ENCODE results near the gene PTH2. TPM values are rescaled to one million over a fixed set of nuclear protein-coding genes. Genes with fewer than 3 reads are reported as not detected.

PTH2 gene
- total RNA-seq, 4 donors from 2014 or later: not detected

DNA sequence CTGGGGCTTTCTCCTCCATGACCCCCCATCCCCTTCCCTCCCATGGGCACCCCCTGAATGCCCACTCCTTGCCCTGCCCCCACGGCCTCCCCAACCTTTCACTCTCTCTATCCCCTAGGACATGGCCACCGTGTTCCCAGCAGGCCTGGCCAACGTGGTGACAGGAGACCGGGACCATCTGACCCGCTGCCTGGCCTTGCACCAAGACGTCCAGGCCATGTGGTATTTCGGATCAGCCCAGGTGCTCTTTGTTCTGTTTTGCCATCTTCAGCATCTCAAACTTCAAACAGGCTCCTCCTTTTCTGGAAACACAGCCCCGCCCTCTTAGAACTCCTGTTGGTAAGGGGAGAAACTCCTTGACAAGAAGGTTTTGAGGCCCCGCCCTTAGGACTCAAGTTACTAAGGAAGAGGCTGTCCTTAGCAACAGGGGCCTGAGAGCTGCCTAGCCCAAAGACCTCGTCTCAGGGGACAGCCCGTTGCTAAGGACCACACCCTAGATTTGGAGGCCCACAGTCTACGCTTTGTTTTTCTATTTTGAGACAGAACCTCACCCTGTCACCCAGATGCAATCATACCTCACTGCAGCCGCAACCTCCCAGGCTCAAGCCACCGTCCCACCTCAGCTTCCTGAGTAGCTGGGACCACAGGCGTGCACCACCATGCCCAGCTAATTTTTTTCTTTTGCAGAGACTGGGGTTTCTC is 45.7 kb upstream of the PTH2 start:
- Histone ChIP-seq H3K27ac (peak overlapping the region in 3 of 4 donors; percentile 66 to 82 (median 82)), H3K4me3 (no peak overlapping the region), H3K36me3 (peaks cover 0 to 52% (median 0%) of the 10 kb centered on the region in 3 donors), H3K9me3 (no peaks in the 10 kb centered on the region), H3K27me3 (no peaks in the 10 kb centered on the region), H3K4me1 (peaks cover 0 to 31% (median 8%) of the 10 kb centered on the region in 4 donors)
- TF ChIP-seq EP300 (IDR thresholded peaks at IDR 0.05): no peak
- TF ChIP-seq, protein P1, sequence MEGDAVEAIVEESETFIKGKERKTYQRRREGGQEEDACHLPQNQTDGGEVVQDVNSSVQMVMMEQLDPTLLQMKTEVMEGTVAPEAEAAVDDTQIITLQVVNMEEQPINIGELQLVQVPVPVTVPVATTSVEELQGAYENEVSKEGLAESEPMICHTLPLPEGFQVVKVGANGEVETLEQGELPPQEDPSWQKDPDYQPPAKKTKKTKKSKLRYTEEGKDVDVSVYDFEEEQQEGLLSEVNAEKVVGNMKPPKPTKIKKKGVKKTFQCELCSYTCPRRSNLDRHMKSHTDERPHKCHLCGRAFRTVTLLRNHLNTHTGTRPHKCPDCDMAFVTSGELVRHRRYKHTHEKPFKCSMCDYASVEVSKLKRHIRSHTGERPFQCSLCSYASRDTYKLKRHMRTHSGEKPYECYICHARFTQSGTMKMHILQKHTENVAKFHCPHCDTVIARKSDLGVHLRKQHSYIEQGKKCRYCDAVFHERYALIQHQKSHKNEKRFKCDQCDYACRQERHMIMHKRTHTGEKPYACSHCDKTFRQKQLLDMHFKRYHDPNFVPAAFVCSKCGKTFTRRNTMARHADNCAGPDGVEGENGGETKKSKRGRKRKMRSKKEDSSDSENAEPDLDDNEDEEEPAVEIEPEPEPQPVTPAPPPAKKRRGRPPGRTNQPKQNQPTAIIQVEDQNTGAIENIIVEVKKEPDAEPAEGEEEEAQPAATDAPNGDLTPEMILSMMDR (IDR thresholded peaks at IDR 0.05): no peak
- TF ChIP-seq POLR2A (IDR thresholded peaks at IDR 0.05): no peak
- 57 to 58% methylated on average over 15 of the region's 15 CpGs for WGBS, 2 donors
- DNase-seq (ENCODE audit: low spot score in 2 of 2): peak; percentile 75 to 77

DNA sequence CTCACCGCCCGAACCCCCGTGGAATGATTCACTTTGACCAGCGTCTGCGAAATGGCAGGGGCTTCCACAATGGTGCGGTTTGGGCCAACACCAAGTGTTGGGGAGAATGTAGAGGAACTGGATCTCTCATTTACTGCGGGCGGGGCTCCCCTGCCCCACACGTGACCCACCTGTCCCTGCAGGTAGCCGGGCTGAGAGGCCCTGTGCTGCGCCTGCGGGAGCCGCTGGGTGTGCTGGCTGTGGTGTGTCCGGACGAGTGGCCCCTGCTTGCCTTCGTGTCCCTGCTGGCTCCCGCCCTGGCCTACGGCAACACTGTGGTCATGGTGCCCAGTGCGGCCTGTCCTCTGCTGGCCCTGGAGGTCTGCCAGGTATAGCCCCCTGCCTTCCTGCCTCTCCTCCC is 45.0 kb upstream of the PTH2 start:
- H3K27me3 ChIP-seq: no peaks in the 10 kb centered on the region
- WGBS, 2 donors: 86 to 87% methylated on average over 11 to 12 of the region's 19 CpGs
- no peak for TF ChIP-seq EP300 (IDR thresholded peaks at IDR 0.05)
- peak overlapping the region in 3 of 4 donors; percentile 66 to 82 (median 82) for H3K27ac ChIP-seq
- no peaks in the 10 kb centered on the region for H3K9me3 ChIP-seq
- no peak overlapping the region for H3K4me3 ChIP-seq
- H3K4me1 ChIP-seq: peaks cover 0 to 24% (median 8%) of the 10 kb centered on the region in 4 donors
- H3K36me3 ChIP-seq: peaks cover 0 to 56% (median 0%) of the 10 kb centered on the region in 3 donors
- DNase-seq (ENCODE audit: low spot score in 2 of 2): no peak

DNA sequence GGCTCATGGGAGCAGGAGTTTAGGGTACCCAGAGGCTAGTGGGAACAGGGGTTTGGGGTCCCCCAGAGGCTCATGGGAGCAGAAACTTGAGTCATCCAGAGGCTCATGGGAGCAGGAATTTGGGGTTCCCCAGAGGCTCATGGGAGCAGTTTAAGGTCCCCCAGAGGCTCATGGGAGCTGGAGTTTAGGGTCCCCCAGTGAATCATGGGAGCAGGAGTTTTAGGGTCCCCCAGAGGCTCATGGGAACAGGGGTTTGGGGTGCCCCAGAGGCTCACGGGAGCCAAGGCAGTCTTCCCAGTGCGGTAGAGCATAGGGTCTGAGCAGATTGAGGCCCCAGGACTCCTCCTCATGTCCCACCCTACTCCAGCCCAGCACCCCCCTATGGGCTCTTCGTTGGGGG is 42.1 kb upstream of the PTH2 start:
- 96 to 100% methylated on average over 1 to 3 of the region's 3 CpGs for WGBS, 2 donors
- Histone ChIP-seq H3K4me1 (peaks cover 0 to 19% (median 7%) of the 10 kb centered on the region in 4 donors), H3K9me3 (no peaks in the 10 kb centered on the region), H3K4me3 (no peak overlapping the region), H3K36me3 (peaks cover 0 to 75% (median 4%) of the 10 kb centered on the region in 3 donors), H3K27me3 (no peaks in the 10 kb centered on the region), H3K27ac (no peak overlapping the region)
- TF ChIP-seq, protein P1 (IDR thresholded peaks at IDR 0.05): no peak
- TF ChIP-seq POLR2A (IDR thresholded peaks at IDR 0.05): no peak
- TF ChIP-seq EP300 (IDR thresholded peaks at IDR 0.05): no peak
- no peak for DNase-seq (ENCODE audit: low spot score in 2 of 2)

DNA sequence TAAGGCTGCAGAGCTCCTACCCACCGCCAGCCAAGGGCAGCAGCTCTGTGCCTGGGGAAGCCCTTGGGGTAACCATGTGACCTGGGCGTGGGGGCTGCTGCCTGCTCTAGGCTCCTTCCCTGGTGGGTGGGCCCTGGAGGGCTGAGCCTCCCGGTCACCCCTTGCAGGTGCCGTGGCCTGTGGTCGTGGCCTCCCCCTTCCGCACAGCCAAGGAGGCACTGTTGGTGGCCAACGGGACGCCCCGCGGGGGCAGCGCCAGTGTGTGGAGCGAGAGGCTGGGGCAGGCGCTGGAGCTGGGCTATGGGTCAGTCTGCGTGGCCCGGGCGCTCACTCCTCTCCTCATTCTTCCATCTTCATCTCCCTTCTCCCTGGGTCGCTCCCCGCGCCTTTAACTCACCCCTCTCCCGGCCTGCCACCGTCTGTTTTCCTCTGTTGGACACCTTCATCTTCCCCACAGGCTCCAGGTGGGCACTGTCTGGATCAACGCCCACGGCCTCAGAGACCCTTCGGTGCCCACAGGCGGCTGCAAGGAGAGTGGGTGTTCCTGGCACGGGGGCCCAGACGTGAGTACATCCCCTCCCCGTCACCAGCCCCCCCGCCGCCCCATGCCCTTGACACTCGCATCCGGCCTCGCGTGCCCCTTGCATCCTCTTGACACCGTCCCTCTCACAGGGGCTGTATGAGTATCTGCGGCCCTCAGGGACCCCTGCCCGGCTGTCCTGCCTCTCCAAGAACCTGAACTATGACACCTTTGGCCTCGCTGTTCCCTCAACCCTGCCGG is 40.9 kb upstream of the PTH2 start:
- Histone ChIP-seq H3K9me3 (no peaks in the 10 kb centered on the region), H3K36me3 (peaks cover 0 to 81% (median 9%) of the 10 kb centered on the region in 3 donors), H3K4me1 (peaks cover 0 to 11% (median 4%) of the 10 kb centered on the region in 4 donors), H3K27me3 (no peaks in the 10 kb centered on the region), H3K4me3 (no peak overlapping the region), H3K27ac (no peak overlapping the region)
- TF ChIP-seq, protein P1 (IDR thresholded peaks at IDR 0.05): no peak
- no peak for TF ChIP-seq EP300 (IDR thresholded peaks at IDR 0.05)
- TF ChIP-seq POLR2A (IDR thresholded peaks at IDR 0.05): no peak
- 89 to 90% methylated on average over 34 to 39 of the region's 39 CpGs for WGBS, 2 donors
- DNase-seq (ENCODE audit: low spot score in 2 of 2): no peak

DNA sequence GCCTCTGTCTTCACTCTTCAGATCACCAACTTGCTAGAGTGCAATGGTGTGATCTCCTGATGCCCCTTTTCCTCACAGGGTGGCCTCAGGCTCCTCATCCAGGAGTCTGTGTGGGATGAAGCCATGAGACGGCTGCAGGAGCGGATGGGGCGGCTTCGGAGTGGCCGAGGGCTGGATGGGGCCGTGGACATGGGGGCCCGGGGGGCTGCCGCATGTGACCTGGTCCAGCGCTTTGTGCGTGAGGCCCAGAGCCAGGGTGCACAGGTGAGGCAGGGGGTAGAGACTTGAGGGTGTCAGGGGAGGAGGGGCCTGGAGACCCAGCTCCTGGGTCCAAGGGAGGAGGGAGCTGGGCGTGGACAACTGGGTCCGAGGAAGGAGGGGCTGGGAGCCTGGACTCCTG is 39.3 kb upstream of the PTH2 start:
- Histone ChIP-seq H3K4me1 (peaks cover 0 to 13% (median 5%) of the 10 kb centered on the region in 4 donors), H3K4me3 (no peak overlapping the region), H3K27me3 (no peaks in the 10 kb centered on the region), H3K9me3 (no peaks in the 10 kb centered on the region), H3K36me3 (peaks cover 0 to 70% (median 9%) of the 10 kb centered on the region in 3 donors), H3K27ac (no peak overlapping the region)
- no peak for DNase-seq (ENCODE audit: low spot score in 2 of 2)
- TF ChIP-seq POLR2A (IDR thresholded peaks at IDR 0.05) (no peak), EP300 (IDR thresholded peaks at IDR 0.05) (no peak)
- TF ChIP-seq, protein P1 (IDR thresholded peaks at IDR 0.05): no peak
- WGBS, 2 donors: 86% methylated on average over 12 of the region's 12 CpGs
